SK-N-SH (cell line): ENCODE measurements around the gene C14orf132. TPM values are rescaled to one million over a fixed set of nuclear protein-coding genes. Genes with fewer than 3 reads are reported as not detected.

Source experiments
- CTCF ChIA-PET: fragments of 300-600, 350-600 bp; formaldehyde crosslinking; extraction: SDS; loops from one replicate; lab custom pipeline; 2021; lab: Yijun Ruan, JAX
- POLR2A ChIA-PET: fragments of 350-600 bp; sonication (Branson Sonifier 250); formaldehyde crosslinking; extraction: SDS; loops from one replicate; lab custom pipeline; 2020; ENCODE audit warnings: antibody characterized with exemption, inconsistent platforms; lab: Yijun Ruan, JAX
- DNase-seq: peaks from one replicate; pipeline ENCODE4 v3.0.0; 2012
- H2AFZ ChIP-seq: fragments of 200-600 bp; sonication (generic); 2 replicates; pipeline ENCODE4 v1.8.1; 2016; ENCODE audit warnings: antibody characterized with exemption, mild to moderate bottlenecking, low read depth
- H3F3A ChIP-seq: fragments of 200-600 bp; sonication (generic); replicated peaks from 2 replicates; pipeline ENCODE3; 2016; ENCODE audit warnings: antibody characterized with exemption, mild to moderate bottlenecking; ENCODE audit not compliant: insufficient read depth
- H3K27ac ChIP-seq, 2 experiments: fragments of 200-500 bp in 1 of 2; fragments of 200-600 bp in 1 of 2; sonication (Bioruptor generic) in 1 of 2; sonication (generic), shearing (Covaris generic) in 1 of 2; 2 replicates each; pipeline versions ENCODE4 v1.5.1 to v1.6.1; 2014 to 2016; ENCODE audit warnings: low read depth in 2 of 2, inconsistent platforms in 1 of 2, low read length in 1 of 2, mild to moderate bottlenecking in 1 of 2, mixed read lengths in 1 of 2
- H3K27me3 ChIP-seq: fragments of 200-600 bp; sonication (generic), shearing (Covaris generic); 2 replicates; pipeline ENCODE4 v1.6.1; 2016; ENCODE audit warnings: mixed run types; ENCODE audit not compliant: insufficient read depth
- H3K36me3 ChIP-seq, 2 experiments: fragments of 200-500 bp in 1 of 2; fragments of 200-600 bp in 1 of 2; sonication (Bioruptor generic) in 1 of 2; sonication (generic) in 1 of 2; replicated peaks in 1 of 2; 2 replicates each; pipeline versions ENCODE3 to v1.5.1; 2014 to 2016; ENCODE audit warnings: low read length in 1 of 2, mild to moderate bottlenecking in 1 of 2; ENCODE audit not compliant: insufficient read depth in 2 of 2, control insufficient read depth in 1 of 2
- H3K4me1 ChIP-seq, 2 experiments: fragments of 200-500 bp in 1 of 2; fragments of 200-600 bp in 1 of 2; sonication (Bioruptor generic) in 1 of 2; sonication (generic), shearing (Covaris generic) in 1 of 2; 2 replicates each; pipeline versions ENCODE4 v1.5.1 to v1.6.1; 2014 to 2016; ENCODE audit warnings: low read depth in 1 of 2, low read length in 1 of 2, mixed run types in 1 of 2; ENCODE audit not compliant: insufficient read depth in 2 of 2, control insufficient read depth in 1 of 2
- H3K4me2 ChIP-seq: fragments of 200-600 bp; sonication (generic), shearing (Covaris generic); 2 replicates; pipeline ENCODE4 v1.6.1; 2017; ENCODE audit warnings: mixed run types
- H3K4me3 ChIP-seq, 2 experiments: fragments of 200-500 bp in 1 of 2; fragments of 200-600 bp in 1 of 2; sonication (Bioruptor generic) in 1 of 2; sonication (generic), shearing (Covaris generic) in 1 of 2; 2 replicates each; pipeline versions ENCODE4 v1.5.1 to v1.8.1; 2014 to 2016; ENCODE audit warnings: low read depth in 2 of 2, inconsistent platforms in 1 of 2, low read length in 1 of 2, mild to moderate bottlenecking in 1 of 2, mixed read lengths in 1 of 2, moderate library complexity in 1 of 2
- H3K79me2 ChIP-seq: fragments of 200-600 bp; sonication (generic); 2 replicates; pipeline ENCODE4 v1.8.1; 2017; ENCODE audit warnings: mild to moderate bottlenecking; ENCODE audit not compliant: insufficient read depth
- H3K9ac ChIP-seq: fragments of 200-600 bp; sonication (generic); 2 replicates; pipeline ENCODE4 v1.6.1; 2017; ENCODE audit warnings: mixed run types
- H3K9me2 ChIP-seq: fragments of 200-600 bp; sonication (generic); 2 replicates; pipeline ENCODE4 v1.6.1; 2017; ENCODE audit warnings: mixed run types
- H3K9me3 ChIP-seq: fragments of 200-600 bp; sonication (generic); 2 replicates; pipeline ENCODE4 v1.6.1; 2017; ENCODE audit warnings: mixed run types, mild to moderate bottlenecking, moderate library complexity
- H4K20me1 ChIP-seq: fragments of 200-600 bp; sonication (generic); 2 replicates; pipeline ENCODE4 v1.6.1; 2017; ENCODE audit warnings: mild to moderate bottlenecking, mixed run types; ENCODE audit not compliant: insufficient read depth
- CHD2 ChIP-seq: fragments of 150-350 bp; IDR thresholded peaks from 2 replicates; pipeline ENCODE4 v1.6.1; 2018; ENCODE audit warnings: low read length; ENCODE audit not compliant: partially characterized antibody
- FOXJ3 ChIP-seq: sonication (generic); formaldehyde crosslinking; IDR thresholded peaks from 2 replicates; pipeline ENCODE4 v1.5.1; 2020; ENCODE audit warnings: mild to moderate bottlenecking, missing genetic modification reagents
- GATA2 ChIP-seq: sonication (generic); formaldehyde crosslinking; IDR thresholded peaks from 2 replicates; pipeline ENCODE4 v1.5.0; 2020; ENCODE audit warnings: mild to moderate bottlenecking, missing genetic modification reagents
- SIN3A ChIP-seq: IDR thresholded peaks from 2 replicates; pipeline ENCODE4 v1.6.1; 2012; ENCODE audit warnings: low read depth, mild to moderate bottlenecking, low read length, moderate library complexity, borderline replicate concordance
- WGBS: methylation state at CpG from one replicate; pipeline ENCODE4 v1.1.6; 2017; ENCODE audit warnings: low lambda C conversion rate; 5-methylcytosine and 5-hydroxymethylcytosine counted together
- polyA plus RNA-seq, 3 experiments: library from polyadenylated mRNA; depleted of rRNA; stranded (reverse); fragments of >200 nt; gene quantifications; 2 replicates each; pipeline ENCODE4 v1.2.3, GENCODE V29; 2012
- TF ChIP-seq, protein P1 (sequence below): IDR thresholded peaks from 2 replicates; pipeline ENCODE4 v1.6.1; 2012; ENCODE audit warnings: mild to moderate bottlenecking, low read depth, low read length, moderate library complexity
- TF ChIP-seq, protein P2 (sequence below): fragments of 200-600 bp; sonication (generic); IDR thresholded peaks from 2 replicates; pipeline ENCODE4 v1.6.1; 2017; ENCODE audit warnings: antibody characterized with exemption, mild to moderate bottlenecking, moderate library complexity
- TF ChIP-seq, protein P3 (sequence below): IDR thresholded peaks from 2 replicates; pipeline ENCODE4 v1.4.0; 2012; ENCODE audit warnings: low read depth, borderline replicate concordance
- TF ChIP-seq, protein P4 (sequence below): IDR thresholded peaks from 2 replicates; pipeline ENCODE4; 2012

The C14orf132 gene
- polyA plus RNA-seq, 1 of the 3 experiments (the other 2 are of a cell fraction), result 5.5 TPM

DNA sequence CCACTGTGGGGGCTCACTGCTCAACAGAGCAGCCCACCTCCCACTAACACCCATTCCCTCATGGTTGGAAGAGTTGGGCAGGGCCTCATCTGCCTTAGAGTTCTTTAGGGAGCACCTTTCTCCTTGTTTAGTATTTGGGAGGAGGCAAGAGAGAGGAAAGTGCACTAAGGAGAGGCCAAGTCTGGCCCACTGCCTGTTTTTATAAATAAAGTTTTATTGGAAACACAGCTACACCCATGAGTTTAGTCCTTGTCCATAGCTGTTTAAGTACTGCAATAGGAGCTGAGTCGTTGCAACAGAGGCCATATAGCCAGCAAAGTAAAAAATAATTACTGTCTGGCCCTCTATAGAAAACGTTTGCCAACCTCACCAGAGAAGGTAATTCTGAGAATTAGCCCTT is 63.9 kb downstream of the C14orf132 start:
- DNase-seq, result no peak
- 85% methylated on average over 2 of the region's 2 CpGs for WGBS
- H2AFZ ChIP-seq, result no peak overlapping the region
- ChIA-PET POLR2A (interaction anchor here (1.2 kb wide), 1 partner anchor 16 kb away, joined by 7 read pairs; no protein-coding TSS in a partner anchor), CTCF (interaction anchor here (1.1 to 37.1 kb wide), 3 partner anchors 99 to 194 kb away, joined by 3 to 920 read pairs (median 503); no protein-coding TSS in a partner anchor)
- TF ChIP-seq CHD2, result no peak
- TF ChIP-seq, protein P1, sequence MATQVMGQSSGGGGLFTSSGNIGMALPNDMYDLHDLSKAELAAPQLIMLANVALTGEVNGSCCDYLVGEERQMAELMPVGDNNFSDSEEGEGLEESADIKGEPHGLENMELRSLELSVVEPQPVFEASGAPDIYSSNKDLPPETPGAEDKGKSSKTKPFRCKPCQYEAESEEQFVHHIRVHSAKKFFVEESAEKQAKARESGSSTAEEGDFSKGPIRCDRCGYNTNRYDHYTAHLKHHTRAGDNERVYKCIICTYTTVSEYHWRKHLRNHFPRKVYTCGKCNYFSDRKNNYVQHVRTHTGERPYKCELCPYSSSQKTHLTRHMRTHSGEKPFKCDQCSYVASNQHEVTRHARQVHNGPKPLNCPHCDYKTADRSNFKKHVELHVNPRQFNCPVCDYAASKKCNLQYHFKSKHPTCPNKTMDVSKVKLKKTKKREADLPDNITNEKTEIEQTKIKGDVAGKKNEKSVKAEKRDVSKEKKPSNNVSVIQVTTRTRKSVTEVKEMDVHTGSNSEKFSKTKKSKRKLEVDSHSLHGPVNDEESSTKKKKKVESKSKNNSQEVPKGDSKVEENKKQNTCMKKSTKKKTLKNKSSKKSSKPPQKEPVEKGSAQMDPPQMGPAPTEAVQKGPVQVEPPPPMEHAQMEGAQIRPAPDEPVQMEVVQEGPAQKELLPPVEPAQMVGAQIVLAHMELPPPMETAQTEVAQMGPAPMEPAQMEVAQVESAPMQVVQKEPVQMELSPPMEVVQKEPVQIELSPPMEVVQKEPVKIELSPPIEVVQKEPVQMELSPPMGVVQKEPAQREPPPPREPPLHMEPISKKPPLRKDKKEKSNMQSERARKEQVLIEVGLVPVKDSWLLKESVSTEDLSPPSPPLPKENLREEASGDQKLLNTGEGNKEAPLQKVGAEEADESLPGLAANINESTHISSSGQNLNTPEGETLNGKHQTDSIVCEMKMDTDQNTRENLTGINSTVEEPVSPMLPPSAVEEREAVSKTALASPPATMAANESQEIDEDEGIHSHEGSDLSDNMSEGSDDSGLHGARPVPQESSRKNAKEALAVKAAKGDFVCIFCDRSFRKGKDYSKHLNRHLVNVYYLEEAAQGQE, result no peak
- no peak for TF ChIP-seq SIN3A
- TF ChIP-seq, protein P2, sequence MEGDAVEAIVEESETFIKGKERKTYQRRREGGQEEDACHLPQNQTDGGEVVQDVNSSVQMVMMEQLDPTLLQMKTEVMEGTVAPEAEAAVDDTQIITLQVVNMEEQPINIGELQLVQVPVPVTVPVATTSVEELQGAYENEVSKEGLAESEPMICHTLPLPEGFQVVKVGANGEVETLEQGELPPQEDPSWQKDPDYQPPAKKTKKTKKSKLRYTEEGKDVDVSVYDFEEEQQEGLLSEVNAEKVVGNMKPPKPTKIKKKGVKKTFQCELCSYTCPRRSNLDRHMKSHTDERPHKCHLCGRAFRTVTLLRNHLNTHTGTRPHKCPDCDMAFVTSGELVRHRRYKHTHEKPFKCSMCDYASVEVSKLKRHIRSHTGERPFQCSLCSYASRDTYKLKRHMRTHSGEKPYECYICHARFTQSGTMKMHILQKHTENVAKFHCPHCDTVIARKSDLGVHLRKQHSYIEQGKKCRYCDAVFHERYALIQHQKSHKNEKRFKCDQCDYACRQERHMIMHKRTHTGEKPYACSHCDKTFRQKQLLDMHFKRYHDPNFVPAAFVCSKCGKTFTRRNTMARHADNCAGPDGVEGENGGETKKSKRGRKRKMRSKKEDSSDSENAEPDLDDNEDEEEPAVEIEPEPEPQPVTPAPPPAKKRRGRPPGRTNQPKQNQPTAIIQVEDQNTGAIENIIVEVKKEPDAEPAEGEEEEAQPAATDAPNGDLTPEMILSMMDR, result no peak
- TF ChIP-seq GATA2 (CRISPR knock-in tag), result no peak
- no peak for TF ChIP-seq FOXJ3 (CRISPR knock-in tag)
- TF ChIP-seq, protein P3, sequence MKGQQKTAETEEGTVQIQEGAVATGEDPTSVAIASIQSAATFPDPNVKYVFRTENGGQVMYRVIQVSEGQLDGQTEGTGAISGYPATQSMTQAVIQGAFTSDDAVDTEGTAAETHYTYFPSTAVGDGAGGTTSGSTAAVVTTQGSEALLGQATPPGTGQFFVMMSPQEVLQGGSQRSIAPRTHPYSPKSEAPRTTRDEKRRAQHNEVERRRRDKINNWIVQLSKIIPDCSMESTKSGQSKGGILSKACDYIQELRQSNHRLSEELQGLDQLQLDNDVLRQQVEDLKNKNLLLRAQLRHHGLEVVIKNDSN, result no peak
- TF ChIP-seq, protein P4, sequence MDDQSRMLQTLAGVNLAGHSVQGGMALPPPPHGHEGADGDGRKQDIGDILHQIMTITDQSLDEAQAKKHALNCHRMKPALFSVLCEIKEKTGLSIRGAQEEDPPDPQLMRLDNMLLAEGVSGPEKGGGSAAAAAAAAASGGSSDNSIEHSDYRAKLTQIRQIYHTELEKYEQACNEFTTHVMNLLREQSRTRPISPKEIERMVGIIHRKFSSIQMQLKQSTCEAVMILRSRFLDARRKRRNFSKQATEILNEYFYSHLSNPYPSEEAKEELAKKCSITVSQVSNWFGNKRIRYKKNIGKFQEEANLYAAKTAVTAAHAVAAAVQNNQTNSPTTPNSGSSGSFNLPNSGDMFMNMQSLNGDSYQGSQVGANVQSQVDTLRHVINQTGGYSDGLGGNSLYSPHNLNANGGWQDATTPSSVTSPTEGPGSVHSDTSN, result no peak
- no peaks in the 10 kb centered on the region for H3F3A ChIP-seq
- H4K20me1 ChIP-seq, result no peaks in the 10 kb centered on the region
- H3K4me1 ChIP-seq, result peaks cover 0 to 38% of the 10 kb centered on the region in 2 experiments; a peak in 1 of 4 replicates
- H3K79me2 ChIP-seq, result no peaks in the 10 kb centered on the region
- no peaks in the 10 kb centered on the region for H3K36me3 ChIP-seq
- no peaks in the 10 kb centered on the region for H3K27me3 ChIP-seq
- no peaks in the 10 kb centered on the region for H3K9me2 ChIP-seq
- no peaks in the 10 kb centered on the region for H3K9me3 ChIP-seq
- no peak overlapping the region for H3K9ac ChIP-seq
- H3K27ac ChIP-seq, result peak overlapping the region in 1 of 2 experiments; percentile 43; a peak in 2 of 4 replicates
- H3K4me3 ChIP-seq, result no peak overlapping the region
- no peak overlapping the region for H3K4me2 ChIP-seq
